ENCODE data around the gene NKTR. TPM values are rescaled to one million over a fixed set of nuclear protein-coding genes. Genes with fewer than 3 reads are reported as not detected.

The NKTR gene
- total RNA-seq, 1 experiment from 2014 or later, result 21.8 TPM

DNA sequence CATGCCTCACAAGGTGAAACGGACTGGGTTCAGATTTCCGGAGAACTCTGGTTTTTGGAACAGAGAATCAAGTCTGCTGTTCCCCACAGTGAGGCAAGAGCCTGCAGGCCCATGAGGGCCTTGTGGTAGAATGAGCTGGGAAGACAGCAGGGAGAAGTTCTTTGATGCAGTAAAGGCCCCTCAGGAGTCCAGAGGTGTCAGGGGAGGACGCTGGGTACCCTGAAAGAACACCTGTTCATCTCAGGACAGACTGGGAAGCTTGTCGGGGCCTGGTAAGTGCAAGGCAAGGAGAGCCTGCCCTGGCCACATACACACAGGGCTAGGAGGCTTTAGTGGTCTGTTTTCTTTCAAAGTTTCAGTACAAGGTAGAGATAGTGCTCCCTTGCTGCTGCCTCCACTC is 49.3 kb downstream of the NKTR start:
- DNase-seq (ENCODE audit: low spot score), result no peak

GRCh38 chr3:42651248-42652091 is 51.0 kb downstream of the NKTR start:
- DNase-seq (ENCODE audit: low spot score), result no peak

GRCh38 chr3:42652251-42652610 is 51.7 kb downstream of the NKTR start:
- no peak for DNase-seq (ENCODE audit: low spot score)

- DNase-seq (ENCODE audit: low spot score), result peak; percentile 40
Observed at GRCh38 chr3:42652611-42653302, 52.3 kb downstream of the NKTR start.

DNA sequence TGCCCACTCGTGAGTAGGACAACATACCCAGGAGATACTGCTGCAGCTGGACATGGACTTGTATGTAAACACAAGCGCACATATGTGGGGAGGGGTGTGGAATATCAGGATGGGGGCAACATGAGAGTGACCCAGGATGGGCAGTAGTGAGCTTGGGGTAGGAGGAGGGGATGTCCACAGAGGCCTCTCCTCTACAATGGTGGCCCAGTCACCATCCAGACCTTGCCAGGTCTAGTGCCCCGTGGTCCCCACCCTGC is 52.7 kb downstream of the NKTR start:
- DNase-seq (ENCODE audit: low spot score), result no peak

DNA sequence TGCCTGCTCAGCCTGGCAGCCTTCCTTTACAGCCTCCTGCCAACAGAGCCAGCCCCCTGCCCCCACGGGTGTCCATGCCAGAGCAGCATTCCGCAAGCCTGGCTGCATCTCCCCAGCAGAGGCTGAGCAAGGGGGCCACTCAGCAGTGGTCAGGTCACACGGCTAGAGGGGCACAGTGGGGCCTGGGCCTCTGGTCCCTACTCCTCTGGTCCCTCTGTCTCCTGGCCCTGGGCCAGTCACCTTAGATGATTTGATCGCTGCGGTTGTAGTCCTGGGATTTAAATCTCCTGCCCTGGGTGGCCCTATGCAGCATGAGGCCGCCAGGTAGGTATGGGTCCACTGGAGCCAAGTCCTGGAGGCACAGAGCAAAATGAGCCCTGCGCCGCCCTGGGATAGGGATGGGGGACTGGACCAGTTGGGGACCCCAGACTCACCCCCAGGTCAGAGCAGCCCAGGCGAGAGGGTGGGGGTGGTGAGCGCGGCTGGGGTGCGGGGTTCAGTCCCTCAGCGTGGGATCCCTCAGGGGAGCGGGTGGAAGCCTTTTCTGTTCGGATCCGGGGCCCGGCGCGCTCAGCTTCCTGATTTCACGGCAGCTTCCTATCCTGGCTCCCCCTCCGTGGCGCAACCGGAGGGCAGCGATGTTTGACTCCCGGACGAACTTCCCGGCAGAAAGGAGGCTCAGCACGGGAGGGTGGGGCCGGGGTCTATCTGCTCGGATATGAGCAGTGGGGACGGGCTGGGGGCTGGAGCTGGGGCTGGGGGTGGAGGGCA is 53.3 kb downstream of the NKTR start, which contains the start of gene ZBTB47:
TSS of gene ZBTB47 (plus strand) at position 138 of the 771 bp plus-strand sequence. CDS start 4,659 bp downstream, outside the sequence.
- no peak for DNase-seq (ENCODE audit: low spot score)

DNA sequence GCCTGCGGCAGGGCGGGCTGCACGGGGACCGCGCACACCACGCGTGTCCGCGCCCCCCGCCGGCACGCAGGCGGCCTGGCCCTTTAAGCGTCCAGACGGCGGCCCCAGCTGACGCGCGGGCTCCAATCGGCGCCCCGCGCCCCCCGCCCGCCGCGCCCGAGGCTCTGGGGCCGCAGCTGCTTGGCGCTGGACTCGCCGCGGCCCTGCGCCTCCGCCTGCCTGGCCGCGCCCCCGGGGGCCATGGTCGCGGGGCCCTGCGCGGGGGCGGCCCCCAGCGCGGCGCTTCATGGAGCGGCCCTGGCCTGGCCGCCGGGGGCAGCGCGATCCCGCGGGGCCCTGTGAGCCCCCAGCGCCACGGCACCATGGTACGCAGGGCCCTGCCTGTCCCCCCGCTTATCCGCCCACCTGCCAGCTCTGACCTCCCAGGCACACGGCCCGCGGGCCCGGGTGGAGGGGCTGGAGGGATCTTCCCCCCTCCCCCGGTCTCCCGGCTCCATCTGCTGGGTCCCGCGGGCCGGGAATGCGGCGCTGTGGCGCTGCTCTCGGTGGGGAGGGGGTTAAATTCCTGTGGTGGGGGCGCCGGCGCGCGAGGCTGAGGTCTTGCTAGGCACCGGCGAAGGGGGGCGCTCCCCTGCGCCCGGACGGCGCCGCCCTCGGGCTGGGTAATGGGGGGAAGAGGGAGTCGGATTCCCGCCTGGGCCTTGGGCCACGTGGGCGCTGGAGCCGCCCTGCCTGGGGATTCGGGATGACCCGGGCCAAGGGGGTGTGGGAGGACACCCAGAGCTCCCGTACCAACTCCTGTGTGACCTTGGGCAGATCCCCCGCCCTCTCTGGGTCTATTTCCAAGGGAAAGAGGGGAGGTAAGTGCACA is 54.1 kb downstream of the NKTR start:
- DNase-seq (ENCODE audit: low spot score), result no peak

DNA sequence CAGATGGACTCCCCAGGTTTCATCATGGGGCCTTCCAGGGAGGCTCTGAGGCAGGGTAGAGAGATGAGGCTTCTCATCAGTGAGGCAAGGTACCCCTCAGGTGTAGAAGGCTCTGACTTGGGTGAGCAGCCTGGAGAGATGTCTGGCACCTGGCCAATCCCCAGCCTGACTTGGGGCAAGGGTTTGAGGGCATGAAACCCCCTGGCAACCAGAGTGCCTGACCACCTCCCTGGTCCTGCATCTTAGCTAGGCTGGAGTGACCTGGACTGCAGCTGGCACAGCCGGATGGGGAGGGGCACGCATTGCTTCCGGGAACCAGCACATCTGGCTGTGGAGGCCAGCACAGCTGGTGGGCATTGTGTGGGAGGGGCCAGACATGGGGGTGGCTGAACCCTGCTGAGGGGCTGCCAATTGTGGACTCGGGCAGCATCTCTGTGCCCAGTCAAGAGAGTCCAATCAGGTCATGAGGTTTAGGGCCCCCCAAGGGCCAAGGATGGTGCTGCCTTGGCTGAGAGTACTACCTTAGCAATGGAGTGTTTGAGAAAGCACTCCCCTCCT is 54.9 kb downstream of the NKTR start:
- no peak for DNase-seq (ENCODE audit: low spot score)

DNA sequence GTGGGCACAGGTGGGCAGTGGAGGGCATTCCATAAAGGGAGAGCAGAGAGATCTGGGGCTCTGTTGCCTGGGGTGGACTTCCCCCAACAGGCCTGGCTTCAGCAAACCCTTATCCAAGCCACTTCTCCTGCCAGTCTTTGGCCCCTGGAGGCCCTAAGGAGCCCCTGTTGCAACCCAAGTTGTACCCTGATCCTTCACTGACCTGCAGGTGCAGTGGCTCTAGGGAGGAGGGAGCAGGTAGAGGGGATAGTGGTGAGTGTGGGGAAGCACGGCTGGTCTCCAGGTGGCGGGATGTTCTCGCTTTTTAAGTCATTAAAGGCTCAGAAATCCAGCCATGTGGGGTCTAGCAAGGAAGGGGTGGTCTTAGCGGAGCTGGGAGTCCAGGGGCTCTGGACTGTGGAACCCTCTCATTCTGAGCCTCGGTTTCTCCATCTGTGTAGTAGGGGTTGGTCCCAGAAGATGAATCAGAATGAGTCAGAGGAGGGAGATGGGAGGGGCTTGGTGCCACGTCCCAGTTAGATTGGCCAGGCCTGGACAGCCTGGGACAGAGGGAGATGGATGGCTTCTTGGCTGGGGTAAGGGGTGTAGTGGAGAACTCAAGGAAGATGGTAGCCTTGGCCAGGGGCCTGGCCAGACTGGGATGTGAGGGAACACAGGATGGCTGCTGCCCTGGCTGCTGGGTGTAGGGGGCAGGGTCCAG is 55.6 kb downstream of the NKTR start:
- DNase-seq (ENCODE audit: low spot score), result no peak

- no peak for DNase-seq (ENCODE audit: low spot score)
Observed at GRCh38 chr3:42656680-42657610, 56.5 kb downstream of the NKTR start.

GRCh38 chr3:42657675-42658074 is 57.2 kb downstream of the NKTR start:
- DNase-seq (ENCODE audit: low spot score), result no peak

- DNase-seq (ENCODE audit: low spot score), result no peak
Observed at GRCh38 chr3:42658091-42658770, 57.7 kb downstream of the NKTR start.

- DNase-seq (ENCODE audit: low spot score), result no peak
Observed at GRCh38 chr3:42658771-42659390, 58.4 kb downstream of the NKTR start.

- DNase-seq (ENCODE audit: low spot score), result no peak
Observed at GRCh38 chr3:42659451-42660130, 59.1 kb downstream of the NKTR start.

- no peak for DNase-seq (ENCODE audit: low spot score)
Observed at GRCh38 chr3:42660131-42660715, 59.7 kb downstream of the NKTR start.

- DNase-seq (ENCODE audit: low spot score), result no peak
Observed at GRCh38 chr3:42660898-42661297, 60.4 kb downstream of the NKTR start.

GRCh38 chr3:42661593-42662022 is 61.1 kb downstream of the NKTR start:
- no peak for DNase-seq (ENCODE audit: low spot score)
